Uterus (tissue), 2 donors: Measurements from ENCODE around the gene CCDC107.

ENCODE experiments used
- CTCF ChIP-seq, 4 experiments: fragments of 200-600 bp in 2 of 4; fragments of 450-650 bp in 2 of 4; sonication (generic) in 2 of 4; IDR thresholded peaks; one replicate each; pipeline ENCODE4 v1.5.1; 2016 to 2019; ENCODE audit warnings: antibody characterized with exemption in 4 of 4, mild to moderate bottlenecking in 2 of 4, moderate library complexity in 1 of 4
- POLR2A ChIP-seq, 2 donors: fragments of 450-650 bp; IDR thresholded peaks; one replicate each; pipeline ENCODE4 v1.6.1; 2016; ENCODE audit warnings: antibody characterized with exemption in 2 of 2, mild to moderate bottlenecking in 1 of 2, moderate library complexity in 1 of 2

- TF ChIP-seq CTCF (IDR thresholded peaks at IDR 0.05) = no peak
- TF ChIP-seq POLR2A (IDR thresholded peaks at IDR 0.05) = no peak
Observed at GRCh38 chr9:35649431-35650340, 8.4 kb upstream of the CCDC107 start.
